GM23338 (cell line): ENCODE data around the gene FER. TPM values are rescaled to one million over a fixed set of nuclear protein-coding genes. Genes with fewer than 3 reads are reported as not detected.
A peak's percentile ranks its signal among the peaks of the same experiment; 100 is the strongest.

Experiments
- ATAC-seq: fragments of 200-7000 bp; cut with Tn5 transposase; 3 replicates; pipeline ENCODE4 v1.9.1; 2020
- DNase-seq: peaks from one replicate; pipeline ENCODE4 v3.0.0-alpha.2; 2015; ENCODE audit warnings: low spot score
- H2AFZ ChIP-seq: fragments of 200-600 bp; sonication (generic); 2 replicates; pipeline ENCODE4 v1.8.0; 2016; ENCODE audit warnings: antibody characterized with exemption, mild to moderate bottlenecking, moderate library complexity
- H3F3A ChIP-seq: fragments of 200-600 bp; sonication (generic); replicated peaks from 2 replicates; pipeline ENCODE4 v1.8.0; 2017; ENCODE audit warnings: antibody characterized with exemption, mixed run types, low read depth
- H3K27ac ChIP-seq: fragments of 200-600 bp; sonication (generic); 2 replicates; pipeline ENCODE4 v1.6.1; 2016; ENCODE audit warnings: low read depth
- H3K27me3 ChIP-seq: fragments of 200-600 bp; sonication (generic); 2 replicates; pipeline ENCODE4 v1.8.0; 2016; ENCODE audit warnings: mild to moderate bottlenecking, mixed run types, moderate library complexity; ENCODE audit not compliant: insufficient read depth
- H3K36me3 ChIP-seq: fragments of 200-600 bp; sonication (generic); 2 replicates; pipeline ENCODE4 v1.8.0; 2016; ENCODE audit warnings: mild to moderate bottlenecking; ENCODE audit not compliant: insufficient read depth
- H3K4me1 ChIP-seq: fragments of 200-600 bp; sonication (generic); 2 replicates; pipeline ENCODE4 v1.8.0; 2016; ENCODE audit warnings: mild to moderate bottlenecking, moderate library complexity; ENCODE audit not compliant: insufficient read depth
- H3K4me2 ChIP-seq: fragments of 200-600 bp; sonication (generic); 2 replicates; pipeline ENCODE4 v1.7.1; 2017; ENCODE audit warnings: mixed run types
- H3K4me3 ChIP-seq: fragments of 200-600 bp; sonication (generic); 2 replicates; pipeline ENCODE4 v1.6.1; 2016; ENCODE audit warnings: mixed run types
- H3K79me2 ChIP-seq: fragments of 200-600 bp; sonication (generic); replicated peaks from 2 replicates; pipeline ENCODE4 v1.8.0; 2017; ENCODE audit warnings: mild to moderate bottlenecking; ENCODE audit not compliant: insufficient read depth
- H3K9me2 ChIP-seq: fragments of 200-600 bp; sonication (generic); 2 replicates; pipeline ENCODE4 v1.8.0; 2017; ENCODE audit not compliant: insufficient read depth
- H4K20me1 ChIP-seq: fragments of 200-600 bp; sonication (generic); replicated peaks from 2 replicates; pipeline ENCODE4 v1.8.0; 2017; ENCODE audit warnings: mild to moderate bottlenecking; ENCODE audit not compliant: insufficient read depth
- H3K27ac Mint-ChIP-seq: 2 replicates; pipeline ENCODE4 v1.8.0; 2020; ENCODE audit warnings: inconsistent platforms, mild to moderate bottlenecking, moderate library complexity, mixed read lengths
- H3K27me3 Mint-ChIP-seq: 3 replicates; pipeline ENCODE4 v1.8.0; 2022; ENCODE audit warnings: low read depth, mild to moderate bottlenecking, moderate library complexity, mixed read lengths, inconsistent platforms; ENCODE audit not compliant: insufficient read depth, poor library complexity
- H3K36me3 Mint-ChIP-seq: 3 replicates; pipeline ENCODE4 v1.8.0; 2021; ENCODE audit warnings: low read depth, mild to moderate bottlenecking, inconsistent platforms, moderate library complexity, mixed read lengths
- H3K4me1 Mint-ChIP-seq: 3 replicates; pipeline ENCODE4 v1.8.0; 2020; ENCODE audit warnings: mild to moderate bottlenecking, inconsistent platforms, mixed read lengths
- H3K4me3 Mint-ChIP-seq: 3 replicates; pipeline ENCODE4 v1.8.0; 2021; ENCODE audit warnings: moderate library complexity, mild to moderate bottlenecking, inconsistent platforms, mixed read lengths
- H3K9me3 Mint-ChIP-seq: 3 replicates; pipeline ENCODE4 v1.8.0; 2020; ENCODE audit warnings: moderate library complexity, mild to moderate bottlenecking, inconsistent platforms, mixed read lengths
- CREB1 ChIP-seq: fragments of 250-450 bp; sonication (Bioruptor Pico); IDR thresholded peaks from 2 replicates; pipeline ENCODE4 v1.5.0; 2020; ENCODE audit warnings: low read depth, mild to moderate bottlenecking, moderate library complexity
- CTCF ChIP-seq, 2 experiments: fragments of 200-600 bp in 1 of 2; sonication (generic) in 1 of 2; conservative IDR thresholded peaks; 2 replicates each; pipeline versions ENCODE4 v1.5.1 to v1.6.1; 2016 to 2017; ENCODE audit warnings: antibody characterized with exemption in 2 of 2, low read depth in 2 of 2, mild to moderate bottlenecking in 2 of 2, moderate library complexity in 1 of 2
- EZH2 ChIP-seq: fragments of 200-600 bp; sonication (generic); IDR thresholded peaks from one replicate; pipeline ENCODE4 v1.8.0; 2017; ENCODE audit warnings: antibody characterized with exemption, mild to moderate bottlenecking, low read depth; ENCODE audit not compliant: unreplicated experiment
- EZH2phosphoT487 ChIP-seq: fragments of 200-600 bp; sonication (generic); IDR thresholded peaks from one replicate; pipeline ENCODE4 v1.8.1; 2018; ENCODE audit warnings: antibody characterized with exemption; ENCODE audit not compliant: unreplicated experiment
- NANOG ChIP-seq: IDR thresholded peaks from 2 replicates; pipeline ENCODE4 v1.6.1; 2016; ENCODE audit warnings: antibody characterized with exemption, borderline replicate concordance
- POLR2AphosphoS5 ChIP-seq: IDR thresholded peaks from 2 replicates; pipeline ENCODE4 v1.6.1; 2016; ENCODE audit warnings: antibody characterized with exemption, low read depth
- STAT1 ChIP-seq: IDR thresholded peaks from one replicate; pipeline ENCODE4 v1.6.1; 2016; ENCODE audit warnings: antibody characterized with exemption; ENCODE audit not compliant: unreplicated experiment
- ZNF114 ChIP-seq: fragments of 250-450 bp; sonication (Bioruptor Pico); IDR thresholded peaks from 2 replicates; pipeline ENCODE4 v1.5.0; 2020; ENCODE audit warnings: mild to moderate bottlenecking, moderate library complexity
- polyA plus RNA-seq: library from polyadenylated mRNA; unstranded; fragments of >200 nt; fragmentation: Nextera tagmentation; extraction: Ambion mirVana; gene quantifications from 2 replicates; pipeline ENCODE4 v1.2.1, GENCODE V29; 2016
- total RNA-seq: library from RNA; depleted of rRNA; stranded (reverse); fragments of >200 nt; shearing (Covaris generic); gene quantifications from 2 replicates; pipeline ENCODE4 v1.2.3, GENCODE V29; 2014
- TF ChIP-seq, protein P1 (sequence below): IDR thresholded peaks from one replicate; pipeline ENCODE4 v1.6.1; 2018; ENCODE audit warnings: antibody characterized with exemption; ENCODE audit not compliant: unreplicated experiment
- TF ChIP-seq, protein P2 (sequence below): fragments of 250-450 bp; sonication (Bioruptor Pico); IDR thresholded peaks from 2 replicates; pipeline ENCODE4 v1.5.0; 2020; ENCODE audit warnings: mild to moderate bottlenecking, moderate library complexity

FER gene
- total and polyA plus RNA-seq, 2 experiments from 2014 or later, result 17.4 to 34.8 TPM

DNA sequence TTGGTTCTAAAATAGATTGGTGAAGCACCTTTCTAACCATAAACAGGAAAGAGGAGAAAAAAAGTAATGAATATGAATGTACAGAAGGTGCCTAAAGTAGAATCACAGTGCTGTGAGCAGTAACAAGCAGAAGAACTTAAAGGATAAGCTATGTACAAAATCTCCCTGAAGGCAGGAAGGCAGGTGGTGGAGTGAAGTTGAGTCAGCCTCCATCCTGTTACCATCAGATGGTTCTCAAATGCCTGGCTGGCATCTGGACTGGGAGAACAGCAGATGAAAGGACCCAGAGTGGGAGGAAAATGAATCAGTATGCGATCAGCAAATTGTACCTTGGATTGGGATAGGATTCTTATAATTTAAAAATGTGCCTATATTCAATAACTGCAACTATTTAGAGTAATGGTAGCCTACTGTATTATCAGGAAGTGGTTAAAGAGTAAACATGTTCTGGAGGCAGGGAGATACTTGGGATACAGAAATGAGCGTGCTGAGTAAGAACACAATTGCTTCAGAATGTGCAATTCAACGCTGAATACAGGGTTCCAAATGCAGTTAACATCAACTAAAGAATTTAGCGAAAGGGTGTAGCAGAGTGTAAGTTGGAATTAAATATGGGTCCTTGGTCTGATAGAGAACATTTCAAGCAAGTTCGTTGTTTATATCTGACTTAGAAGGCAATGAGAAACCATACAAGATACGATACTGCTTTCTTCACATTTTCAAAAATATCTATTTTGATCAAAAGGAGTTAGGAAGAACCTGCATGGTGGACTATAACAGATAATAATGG is 21.1 kb upstream of the FER start (continued):
- TF ChIP-seq, protein P1, sequence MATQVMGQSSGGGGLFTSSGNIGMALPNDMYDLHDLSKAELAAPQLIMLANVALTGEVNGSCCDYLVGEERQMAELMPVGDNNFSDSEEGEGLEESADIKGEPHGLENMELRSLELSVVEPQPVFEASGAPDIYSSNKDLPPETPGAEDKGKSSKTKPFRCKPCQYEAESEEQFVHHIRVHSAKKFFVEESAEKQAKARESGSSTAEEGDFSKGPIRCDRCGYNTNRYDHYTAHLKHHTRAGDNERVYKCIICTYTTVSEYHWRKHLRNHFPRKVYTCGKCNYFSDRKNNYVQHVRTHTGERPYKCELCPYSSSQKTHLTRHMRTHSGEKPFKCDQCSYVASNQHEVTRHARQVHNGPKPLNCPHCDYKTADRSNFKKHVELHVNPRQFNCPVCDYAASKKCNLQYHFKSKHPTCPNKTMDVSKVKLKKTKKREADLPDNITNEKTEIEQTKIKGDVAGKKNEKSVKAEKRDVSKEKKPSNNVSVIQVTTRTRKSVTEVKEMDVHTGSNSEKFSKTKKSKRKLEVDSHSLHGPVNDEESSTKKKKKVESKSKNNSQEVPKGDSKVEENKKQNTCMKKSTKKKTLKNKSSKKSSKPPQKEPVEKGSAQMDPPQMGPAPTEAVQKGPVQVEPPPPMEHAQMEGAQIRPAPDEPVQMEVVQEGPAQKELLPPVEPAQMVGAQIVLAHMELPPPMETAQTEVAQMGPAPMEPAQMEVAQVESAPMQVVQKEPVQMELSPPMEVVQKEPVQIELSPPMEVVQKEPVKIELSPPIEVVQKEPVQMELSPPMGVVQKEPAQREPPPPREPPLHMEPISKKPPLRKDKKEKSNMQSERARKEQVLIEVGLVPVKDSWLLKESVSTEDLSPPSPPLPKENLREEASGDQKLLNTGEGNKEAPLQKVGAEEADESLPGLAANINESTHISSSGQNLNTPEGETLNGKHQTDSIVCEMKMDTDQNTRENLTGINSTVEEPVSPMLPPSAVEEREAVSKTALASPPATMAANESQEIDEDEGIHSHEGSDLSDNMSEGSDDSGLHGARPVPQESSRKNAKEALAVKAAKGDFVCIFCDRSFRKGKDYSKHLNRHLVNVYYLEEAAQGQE, result no peak
- no peak for TF ChIP-seq CTCF (conservative IDR thresholded peaks at IDR 0.05; ENCODE audit: low read depth in 2 of 2)
- no peak for TF ChIP-seq STAT1

DNA sequence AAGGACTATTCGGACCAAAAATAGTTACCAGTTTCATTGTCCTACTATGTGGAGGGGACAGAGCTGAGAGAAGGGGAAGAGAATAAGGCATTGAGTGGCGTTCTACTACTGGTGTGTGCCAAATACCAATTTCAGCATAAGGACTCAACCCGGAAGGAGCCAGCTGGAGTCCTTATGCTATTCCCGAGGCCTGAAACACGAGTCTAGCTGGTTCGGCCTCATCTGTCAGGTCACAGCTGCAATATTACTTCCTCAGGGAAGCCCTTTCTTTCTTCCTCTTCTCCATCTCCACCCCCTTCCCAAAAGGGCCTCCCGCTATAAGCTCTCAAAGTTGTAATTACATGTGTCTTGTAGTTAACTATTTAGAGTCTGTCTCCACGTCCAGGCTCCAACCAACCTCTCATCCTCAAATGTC is 20.5 kb upstream of the FER start:
- Histone ChIP-seq H3K4me2 (peak overlapping the region; percentile 90), H3K27ac (peak overlapping the region; percentile 70), H2AFZ (peak overlapping the region; percentile 92), H3K79me2 (no peaks in the 10 kb centered on the region), H4K20me1 (no peaks in the 10 kb centered on the region), H3K4me3 (peak overlapping the region; percentile 72), H3F3A (no peaks in the 10 kb centered on the region; the same call in 1 of the 2 replicates), H3K27me3 (no peaks in the 10 kb centered on the region), H3K4me1 (peaks cover 19% of the 10 kb centered on the region), H3K36me3 (no peaks in the 10 kb centered on the region), H3K9me2 (no peaks in the 10 kb centered on the region)
- Mint-ChIP-seq H3K9me3 (no peaks in the 10 kb centered on the region), H3K4me1 (peaks cover 34% of the 10 kb centered on the region), H3K27ac (peak overlapping the region; percentile 91), H3K36me3 (no peaks in the 10 kb centered on the region), H3K27me3 (peaks cover 3% of the 10 kb centered on the region), H3K4me3 (peak overlapping the region; percentile 86)
- DNase-seq (peak; percentile 30), ATAC-seq (peak; percentile 2; the same call in 1 of the 3 replicates)
- TF ChIP-seq CREB1 (no peak), NANOG (no peak), POLR2AphosphoS5 (no peak), EZH2 (no peak), ZNF114 (CRISPR knock-in tag) (no peak), CTCF (conservative IDR thresholded peaks at IDR 0.05; ENCODE audit: low read depth in 2 of 2) (no peak), STAT1 (no peak), EZH2phosphoT487 (no peak)
- TF ChIP-seq, protein P2, sequence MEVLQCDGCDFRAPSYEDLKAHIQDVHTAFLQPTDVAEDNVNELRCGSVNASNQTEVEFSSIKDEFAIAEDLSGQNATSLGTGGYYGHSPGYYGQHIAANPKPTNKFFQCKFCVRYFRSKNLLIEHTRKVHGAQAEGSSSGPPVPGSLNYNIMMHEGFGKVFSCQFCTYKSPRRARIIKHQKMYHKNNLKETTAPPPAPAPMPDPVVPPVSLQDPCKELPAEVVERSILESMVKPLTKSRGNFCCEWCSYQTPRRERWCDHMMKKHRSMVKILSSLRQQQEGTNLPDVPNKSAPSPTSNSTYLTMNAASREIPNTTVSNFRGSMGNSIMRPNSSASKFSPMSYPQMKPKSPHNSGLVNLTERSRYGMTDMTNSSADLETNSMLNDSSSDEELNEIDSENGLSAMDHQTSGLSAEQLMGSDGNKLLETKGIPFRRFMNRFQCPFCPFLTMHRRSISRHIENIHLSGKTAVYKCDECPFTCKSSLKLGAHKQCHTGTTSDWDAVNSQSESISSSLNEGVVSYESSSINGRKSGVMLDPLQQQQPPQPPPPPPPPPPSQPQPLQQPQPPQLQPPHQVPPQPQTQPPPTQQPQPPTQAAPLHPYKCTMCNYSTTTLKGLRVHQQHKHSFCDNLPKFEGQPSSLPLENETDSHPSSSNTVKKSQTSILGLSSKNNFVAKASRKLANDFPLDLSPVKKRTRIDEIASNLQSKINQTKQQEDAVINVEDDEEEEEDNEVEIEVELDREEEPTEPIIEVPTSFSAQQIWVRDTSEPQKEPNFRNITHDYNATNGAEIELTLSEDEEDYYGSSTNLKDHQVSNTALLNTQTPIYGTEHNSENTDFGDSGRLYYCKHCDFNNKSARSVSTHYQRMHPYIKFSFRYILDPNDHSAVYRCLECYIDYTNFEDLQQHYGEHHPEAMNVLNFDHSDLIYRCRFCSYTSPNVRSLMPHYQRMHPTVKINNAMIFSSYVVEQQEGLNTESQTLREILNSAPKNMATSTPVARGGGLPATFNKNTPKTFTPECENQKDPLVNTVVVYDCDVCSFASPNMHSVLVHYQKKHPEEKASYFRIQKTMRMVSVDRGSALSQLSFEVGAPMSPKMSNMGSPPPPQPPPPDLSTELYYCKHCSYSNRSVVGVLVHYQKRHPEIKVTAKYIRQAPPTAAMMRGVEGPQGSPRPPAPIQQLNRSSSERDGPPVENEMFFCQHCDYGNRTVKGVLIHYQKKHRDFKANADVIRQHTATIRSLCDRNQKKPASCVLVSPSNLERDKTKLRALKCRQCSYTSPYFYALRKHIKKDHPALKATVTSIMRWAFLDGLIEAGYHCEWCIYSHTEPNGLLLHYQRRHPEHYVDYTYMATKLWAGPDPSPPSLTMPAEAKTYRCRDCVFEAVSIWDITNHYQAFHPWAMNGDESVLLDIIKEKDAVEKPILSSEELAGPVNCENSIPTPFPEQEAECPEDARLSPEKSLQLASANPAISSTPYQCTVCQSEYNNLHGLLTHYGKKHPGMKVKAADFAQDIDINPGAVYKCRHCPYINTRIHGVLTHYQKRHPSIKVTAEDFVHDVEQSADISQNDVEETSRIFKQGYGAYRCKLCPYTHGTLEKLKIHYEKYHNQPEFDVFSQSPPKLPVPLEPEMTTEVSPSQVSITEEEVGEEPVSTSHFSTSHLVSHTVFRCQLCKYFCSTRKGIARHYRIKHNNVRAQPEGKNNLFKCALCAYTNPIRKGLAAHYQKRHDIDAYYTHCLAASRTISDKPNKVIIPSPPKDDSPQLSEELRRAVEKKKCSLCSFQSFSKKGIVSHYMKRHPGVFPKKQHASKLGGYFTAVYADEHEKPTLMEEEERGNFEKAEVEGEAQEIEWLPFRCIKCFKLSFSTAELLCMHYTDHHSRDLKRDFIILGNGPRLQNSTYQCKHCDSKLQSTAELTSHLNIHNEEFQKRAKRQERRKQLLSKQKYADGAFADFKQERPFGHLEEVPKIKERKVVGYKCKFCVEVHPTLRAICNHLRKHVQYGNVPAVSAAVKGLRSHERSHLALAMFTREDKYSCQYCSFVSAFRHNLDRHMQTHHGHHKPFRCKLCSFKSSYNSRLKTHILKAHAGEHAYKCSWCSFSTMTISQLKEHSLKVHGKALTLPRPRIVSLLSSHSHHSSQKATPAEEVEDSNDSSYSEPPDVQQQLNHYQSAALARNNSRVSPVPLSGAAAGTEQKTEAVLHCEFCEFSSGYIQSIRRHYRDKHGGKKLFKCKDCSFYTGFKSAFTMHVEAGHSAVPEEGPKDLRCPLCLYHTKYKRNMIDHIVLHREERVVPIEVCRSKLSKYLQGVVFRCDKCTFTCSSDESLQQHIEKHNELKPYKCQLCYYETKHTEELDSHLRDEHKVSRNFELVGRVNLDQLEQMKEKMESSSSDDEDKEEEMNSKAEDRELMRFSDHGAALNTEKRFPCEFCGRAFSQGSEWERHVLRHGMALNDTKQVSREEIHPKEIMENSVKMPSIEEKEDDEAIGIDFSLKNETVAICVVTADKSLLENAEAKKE (CRISPR knock-in tag), result no peak
